Activated CD4-positive, alpha-beta T cell treated with anti-CD3 and anti-CD28 coated beads, Interleukin-2, amount 10 ng/mL, durations not matched to agents 7 days and 5 days (primary cell): Measurements from ENCODE around the gene DEFB132. TPM values are rescaled to one million over a fixed set of nuclear protein-coding genes. Genes with fewer than 3 reads are reported as not detected.
"Not testable (repeated sequence)": the region's sequence is repeated elsewhere in the genome, so short reads cannot be mapped to it uniquely, and the experiment has no call there.

ENCODE experiments used
- CTCF ChIA-PET: fragments of 350-600 bp; sonication (Branson Sonifier 250); formaldehyde crosslinking; loops from one replicate; lab custom pipeline; 2021; ENCODE audit warnings: antibody characterized with exemption; lab: Charles Lee
- POLR2A ChIA-PET: fragments of 350-600 bp; sonication (Branson Sonifier 250); formaldehyde crosslinking; loops from one replicate; lab custom pipeline; 2021; ENCODE audit warnings: antibody characterized with exemption; lab: Charles Lee
- DNase-seq: peaks from one replicate; pipeline ENCODE4 v3.0.0-alpha.2; 2020
- H3K27ac Mint-ChIP-seq: one replicate; pipeline ENCODE4 v1.8.0; 2021; ENCODE audit warnings: mild to moderate bottlenecking, moderate library complexity, mixed read lengths
- H3K27me3 Mint-ChIP-seq: one replicate; pipeline ENCODE4 v1.8.0; 2021; ENCODE audit warnings: mixed read lengths
- H3K36me3 Mint-ChIP-seq: one replicate; pipeline ENCODE4 v1.8.0; 2021; ENCODE audit warnings: low read depth, mixed read lengths
- H3K4me1 Mint-ChIP-seq: one replicate; pipeline ENCODE4 v1.8.0; 2021; ENCODE audit warnings: mixed read lengths
- H3K4me3 Mint-ChIP-seq: one replicate; pipeline ENCODE4 v1.8.0; 2021; ENCODE audit warnings: mild to moderate bottlenecking, moderate library complexity, mixed read lengths
- H3K9me3 Mint-ChIP-seq: one replicate; pipeline ENCODE4 v1.8.0; 2021; ENCODE audit warnings: mixed read lengths
- total RNA-seq, 2 experiments: library from RNA; stranded (reverse); gene quantifications; one replicate each; pipeline ENCODE4 v1.2.3, GENCODE V29; 2021

The DEFB132 gene, protein sequence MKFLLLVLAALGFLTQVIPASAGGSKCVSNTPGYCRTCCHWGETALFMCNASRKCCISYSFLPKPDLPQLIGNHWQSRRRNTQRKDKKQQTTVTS
- not detected for total RNA-seq

DNA sequence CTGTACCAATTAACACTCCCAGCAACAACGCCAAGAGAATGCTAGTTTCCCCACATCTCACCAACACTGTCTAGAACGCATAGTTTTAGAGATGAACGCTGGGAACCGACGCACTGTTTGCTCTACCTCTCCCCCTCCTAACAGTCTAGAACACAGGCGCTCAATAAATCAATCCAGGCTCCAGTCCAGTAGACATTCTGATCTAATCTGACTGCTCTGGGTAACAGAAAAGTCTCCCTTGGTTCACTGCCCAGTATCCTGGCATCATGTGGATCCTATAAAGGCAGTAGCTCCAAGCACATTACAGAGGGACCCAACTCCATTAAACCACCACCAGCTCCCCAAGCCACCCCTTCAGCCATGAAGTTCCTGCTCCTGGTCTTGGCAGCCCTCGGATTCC, at the start of gene DEFB132:
Gene DEFB132 (plus strand): TSS at position 306 of the 400 bp plus-strand sequence. CDS start 55 bp downstream, at position 361.
- Mint-ChIP-seq H3K9me3 (no peaks in the 10 kb centered on the region), H3K4me1 (peaks cover 16% of the 10 kb centered on the region), H3K27ac (no peak within 1 kb of the TSS), H3K36me3 (no peaks in the 10 kb centered on the region), H3K27me3 (peaks cover 3% of the 10 kb centered on the region), H3K4me3 (no peak within 1 kb of the TSS)
- ChIA-PET CTCF (interaction anchor here (1.0 to 1.2 kb wide), 2 partner anchors 9 to 24 kb away, joined by 3 to 6 read pairs; no protein-coding TSS in a partner anchor), POLR2A (no interaction called here)
- no peak for DNase-seq

DNA sequence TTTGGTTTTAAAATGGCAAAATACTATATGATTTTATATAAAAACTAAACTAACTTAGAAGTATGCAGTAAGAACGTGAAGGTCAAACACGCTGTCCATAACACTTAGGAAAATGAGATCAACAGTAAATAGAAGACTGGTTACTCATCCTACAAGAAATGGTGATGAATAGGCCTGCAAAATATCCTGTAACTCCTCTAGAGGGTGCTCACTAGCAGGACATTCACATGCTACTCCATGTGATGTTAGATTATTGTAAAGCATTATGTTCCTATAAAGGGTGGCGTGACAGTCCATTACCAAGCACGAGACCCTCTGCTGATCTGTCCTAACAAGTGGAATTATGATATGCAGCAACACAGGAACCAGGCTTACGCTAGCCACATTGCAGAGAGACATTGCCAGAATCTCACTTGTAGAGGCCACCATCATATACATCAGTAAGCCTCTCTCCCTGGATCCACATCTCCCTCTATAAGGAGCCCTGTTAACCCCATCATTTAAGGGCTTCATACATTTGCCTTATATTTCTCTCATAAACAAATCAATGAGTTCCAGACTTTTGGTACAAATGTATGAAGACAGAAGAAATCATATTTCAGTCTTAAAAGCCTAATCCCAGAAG, 48.5 kb upstream of the DEFB132 start:
- Mint-ChIP-seq H3K4me3 (no peak overlapping the region), H3K4me1 (no peaks in the 10 kb centered on the region), H3K36me3 (no peaks in the 10 kb centered on the region), H3K9me3 (no peaks in the 10 kb centered on the region), H3K27me3 (peaks cover 9% of the 10 kb centered on the region), H3K27ac (no peak overlapping the region)
- CTCF ChIA-PET = no interaction called here
- DNase-seq = peak; percentile 43
- POLR2A ChIA-PET = no interaction called here

GRCh38 chr20:210809-211502, 46.6 kb upstream of the DEFB132 start:
- Mint-ChIP-seq H3K4me3 (no peak overlapping the region), H3K9me3 (no peaks in the 10 kb centered on the region), H3K27me3 (peaks cover 4% of the 10 kb centered on the region), H3K4me1 (no peaks in the 10 kb centered on the region), H3K36me3 (no peaks in the 10 kb centered on the region), H3K27ac (no peak overlapping the region)
- POLR2A ChIA-PET = no interaction called here
- no peak for DNase-seq
- CTCF ChIA-PET = interaction anchor here (0.5 to 1.2 kb wide), 4 partner anchors 9 to 247 kb away, joined by 3 to 4 read pairs (median 3); no protein-coding TSS in a partner anchor

GRCh38 chr20:214383-214782, 43.1 kb upstream of the DEFB132 start:
- ChIA-PET CTCF (interaction anchor here (0.6 to 1.5 kb wide), 6 partner anchors 12 to 1752 kb away, joined by 3 to 4 read pairs (median 3); no protein-coding TSS in a partner anchor), POLR2A (no interaction called here)
- no peak for DNase-seq
- no peak overlapping the region for H3K27ac Mint-ChIP-seq
- no peaks in the 10 kb centered on the region for H3K9me3 Mint-ChIP-seq
- no peak overlapping the region for H3K4me3 Mint-ChIP-seq
- H3K36me3 Mint-ChIP-seq = no peaks in the 10 kb centered on the region
- H3K27me3 Mint-ChIP-seq = peaks cover 12% of the 10 kb centered on the region
- no peaks in the 10 kb centered on the region for H3K4me1 Mint-ChIP-seq

DNA sequence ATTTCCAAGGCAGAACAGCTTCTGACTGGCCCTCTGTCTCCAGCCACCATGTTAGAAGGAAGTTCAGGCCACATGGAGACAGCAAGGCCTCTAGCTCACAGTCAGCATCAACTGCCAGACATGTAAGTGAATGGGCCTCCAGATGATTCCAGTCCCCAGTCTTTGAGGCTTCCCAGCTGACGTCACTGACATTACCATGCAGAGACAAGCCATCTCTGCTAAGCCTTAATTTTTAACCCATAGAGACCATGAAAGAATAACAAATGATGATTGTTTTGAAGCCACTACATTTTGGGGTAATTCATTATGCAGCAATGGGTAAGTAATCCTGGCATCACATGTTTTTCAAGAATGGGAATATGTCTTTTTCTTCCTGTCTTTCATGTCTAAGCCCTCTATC, 41.7 kb upstream of the DEFB132 start:
- Mint-ChIP-seq H3K4me3 (no peak overlapping the region), H3K36me3 (no peaks in the 10 kb centered on the region), H3K27me3 (peaks cover 24% of the 10 kb centered on the region), H3K27ac (no peak overlapping the region), H3K4me1 (no peaks in the 10 kb centered on the region), H3K9me3 (no peaks in the 10 kb centered on the region)
- no peak for DNase-seq
- ChIA-PET CTCF (interaction anchor here (0.8 to 1.5 kb wide), 2 partner anchors 10 to 13 kb away, joined by 3 read pairs; no protein-coding TSS in a partner anchor), POLR2A (no interaction called here)

- ChIA-PET POLR2A (no interaction called here), CTCF (no interaction called here)
- Mint-ChIP-seq H3K9me3 (no peaks in the 10 kb centered on the region), H3K36me3 (no peaks in the 10 kb centered on the region), H3K27ac (no peak overlapping the region), H3K4me1 (no peaks in the 10 kb centered on the region), H3K4me3 (no peak overlapping the region), H3K27me3 (peaks cover 33% of the 10 kb centered on the region)
- DNase-seq = no peak
Observed at GRCh38 chr20:217266-217665, 40.3 kb upstream of the DEFB132 start.

DNA sequence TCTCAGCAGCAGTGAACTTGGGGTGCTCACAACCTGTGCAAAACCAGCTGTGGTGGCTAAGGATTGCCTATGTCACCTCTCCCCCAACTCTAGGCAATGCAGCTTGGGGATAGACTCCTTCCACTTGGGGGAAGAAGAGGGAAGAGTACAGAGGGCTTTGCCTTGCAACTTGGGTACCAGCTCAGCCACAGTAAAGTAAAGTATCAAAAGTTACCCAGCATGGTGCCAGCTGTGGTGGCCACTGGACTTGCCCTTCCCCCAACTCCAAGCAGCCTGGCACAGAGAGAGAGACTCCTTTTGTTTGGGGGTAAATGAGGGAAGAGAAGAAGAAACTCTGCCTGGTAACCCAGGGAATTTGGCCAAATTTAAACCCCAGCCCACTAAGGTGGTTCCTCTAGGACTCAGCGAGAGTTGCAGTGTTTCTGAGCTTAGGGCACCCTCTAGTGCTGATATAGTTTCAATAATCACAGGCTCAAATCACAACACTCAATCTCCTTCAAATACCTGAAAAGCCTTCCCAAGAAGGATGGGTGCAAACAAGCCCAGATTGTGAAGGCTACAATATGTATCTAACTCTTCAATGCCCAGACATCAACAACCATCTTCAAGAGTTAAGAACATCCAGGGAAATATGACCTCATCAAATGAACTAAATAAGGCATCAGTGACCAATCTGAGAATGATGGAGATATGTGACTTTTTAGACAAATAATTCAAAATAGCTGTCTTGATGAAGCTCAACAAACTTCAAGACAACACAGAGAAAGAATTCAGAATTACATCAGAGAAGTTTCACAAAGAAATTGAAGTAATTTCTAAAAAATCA, 38.0 kb upstream of the DEFB132 start:
- no peak overlapping the region for H3K4me3 Mint-ChIP-seq
- H3K4me1 Mint-ChIP-seq = no peaks in the 10 kb centered on the region
- no peaks in the 10 kb centered on the region for H3K36me3 Mint-ChIP-seq
- DNase-seq = no peak
- POLR2A ChIA-PET = no interaction called here
- CTCF ChIA-PET = interaction anchor here (1.1 kb wide), 1 partner anchor 9 kb away, joined by 4 read pairs; no protein-coding TSS in a partner anchor
- H3K27me3 Mint-ChIP-seq = peaks cover 45% of the 10 kb centered on the region
- no peaks in the 10 kb centered on the region for H3K9me3 Mint-ChIP-seq
- no peak overlapping the region for H3K27ac Mint-ChIP-seq

DNA sequence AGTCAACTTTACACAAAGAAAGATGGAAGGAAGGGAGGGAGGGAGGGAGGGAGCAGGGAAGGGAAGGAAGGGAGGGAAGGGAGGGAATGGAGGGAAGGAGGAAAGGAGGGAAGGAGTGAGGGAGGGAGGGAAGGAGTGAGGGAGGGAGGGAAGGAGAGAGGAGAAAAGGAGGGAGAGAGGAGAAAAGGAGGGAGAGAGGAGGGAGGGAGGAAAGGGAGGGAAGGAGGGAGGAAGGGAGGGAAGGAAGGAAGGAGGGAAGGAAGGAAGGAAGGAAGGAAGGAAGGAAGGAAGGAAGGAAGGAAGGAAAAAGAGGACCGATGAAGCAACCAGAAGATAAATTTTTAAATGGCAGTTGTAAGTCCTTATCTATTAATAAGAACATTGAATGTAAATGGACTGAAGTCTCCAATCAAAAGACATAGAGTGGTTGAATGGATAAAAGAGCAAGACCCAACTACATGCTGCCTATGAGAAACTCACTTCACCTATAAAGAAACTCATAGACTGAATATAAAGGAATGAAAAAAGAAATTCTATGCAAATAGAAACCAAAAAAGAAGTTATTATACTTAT, 36.2 kb upstream of the DEFB132 start:
- H3K4me1 Mint-ChIP-seq = peaks cover 6% of the 10 kb centered on the region
- H3K4me3 Mint-ChIP-seq = no peak overlapping the region
- H3K27me3 Mint-ChIP-seq = peaks cover 46% of the 10 kb centered on the region
- DNase-seq = no peak
- POLR2A ChIA-PET = no interaction called here
- H3K36me3 Mint-ChIP-seq = no peaks in the 10 kb centered on the region
- H3K9me3 Mint-ChIP-seq = peaks cover 5% of the 10 kb centered on the region
- CTCF ChIA-PET = no interaction called here
- no peak overlapping the region for H3K27ac Mint-ChIP-seq

DNA sequence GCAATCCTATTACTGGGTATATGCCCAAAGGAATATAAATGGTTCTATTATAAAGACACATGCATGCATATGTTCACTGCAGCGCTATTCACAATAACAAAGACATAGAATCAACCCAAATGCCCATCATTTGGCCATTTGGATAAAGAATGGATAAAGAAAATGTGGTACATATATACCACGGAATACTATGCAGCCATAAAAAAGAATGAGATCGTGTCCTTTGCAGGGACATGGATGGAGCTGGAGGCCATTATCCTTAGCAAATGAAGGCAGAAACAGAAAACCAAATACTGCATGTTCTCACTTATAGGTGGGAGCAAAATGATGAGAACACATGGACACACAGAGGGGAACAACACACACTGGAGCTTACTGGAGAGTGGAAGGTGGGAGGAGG, 31.6 kb upstream of the DEFB132 start:
- H3K27me3 Mint-ChIP-seq = peaks cover 23% of the 10 kb centered on the region
- H3K9me3 Mint-ChIP-seq, DNase-seq, POLR2A ChIA-PET, H3K27ac Mint-ChIP-seq, H3K36me3 Mint-ChIP-seq, H3K4me3 Mint-ChIP-seq: not testable (repeated sequence)
- peaks cover 27% of the 10 kb centered on the region for H3K4me1 Mint-ChIP-seq
- CTCF ChIA-PET = interaction anchor here (1.2 to 1.3 kb wide), 3 partner anchors 11 to 21 kb away, joined by 3 to 5 read pairs (median 4); no protein-coding TSS in a partner anchor

- CTCF ChIA-PET = interaction anchor here (1.0 to 1.4 kb wide), 3 partner anchors 16 to 39 kb away, joined by 4 to 6 read pairs (median 5); no protein-coding TSS in a partner anchor
- no peak for DNase-seq
- peaks cover 27% of the 10 kb centered on the region for H3K4me1 Mint-ChIP-seq
- POLR2A ChIA-PET = no interaction called here
- H3K27ac Mint-ChIP-seq = peak within 1 kb of the TSS; percentile 72
- peaks cover 19% of the 10 kb centered on the region for H3K27me3 Mint-ChIP-seq
- H3K36me3 Mint-ChIP-seq = no peaks in the 10 kb centered on the region
- no peak within 1 kb of the TSS for H3K4me3 Mint-ChIP-seq
- H3K9me3 Mint-ChIP-seq = peaks cover 5% of the 10 kb centered on the region
Observed at GRCh38 chr20:226958-227357, 30.6 kb upstream of the DEFB132 start, which contains the start of gene DEFB129. DEFB129 (plus strand) TSS chr20:227258; CDS start chr20:227289, 31 bp downstream.

GRCh38 chr20:227439-228105, 30.0 kb upstream of the DEFB132 start:
- no peak for DNase-seq
- no peak overlapping the region for H3K4me3 Mint-ChIP-seq
- H3K4me1 Mint-ChIP-seq = peaks cover 27% of the 10 kb centered on the region
- peak overlapping the region; percentile 72 for H3K27ac Mint-ChIP-seq
- H3K9me3 Mint-ChIP-seq = peaks cover 5% of the 10 kb centered on the region
- H3K27me3 Mint-ChIP-seq = peaks cover 16% of the 10 kb centered on the region
- ChIA-PET CTCF (interaction anchor here (0.9 to 1.4 kb wide), 4 partner anchors 13 to 39 kb away, joined by 3 to 6 read pairs (median 4); no protein-coding TSS in a partner anchor), POLR2A (no interaction called here)
- no peaks in the 10 kb centered on the region for H3K36me3 Mint-ChIP-seq
